HG02852 (cell line): ENCODE results near the gene KLHDC1.
"Not testable (repeated sequence)": the region's sequence is repeated elsewhere in the genome, so short reads cannot be mapped to it uniquely, and the experiment has no call there.

Experiments
- ATAC-seq: cut with Tn5 transposase; IDR thresholded peaks from one replicate; pipeline ENCODE4 v1.9.1; 2021; ENCODE audit warnings: mild to moderate bottlenecking, moderate library complexity; ENCODE audit not compliant: unreplicated experiment

Gene KLHDC1, protein sequence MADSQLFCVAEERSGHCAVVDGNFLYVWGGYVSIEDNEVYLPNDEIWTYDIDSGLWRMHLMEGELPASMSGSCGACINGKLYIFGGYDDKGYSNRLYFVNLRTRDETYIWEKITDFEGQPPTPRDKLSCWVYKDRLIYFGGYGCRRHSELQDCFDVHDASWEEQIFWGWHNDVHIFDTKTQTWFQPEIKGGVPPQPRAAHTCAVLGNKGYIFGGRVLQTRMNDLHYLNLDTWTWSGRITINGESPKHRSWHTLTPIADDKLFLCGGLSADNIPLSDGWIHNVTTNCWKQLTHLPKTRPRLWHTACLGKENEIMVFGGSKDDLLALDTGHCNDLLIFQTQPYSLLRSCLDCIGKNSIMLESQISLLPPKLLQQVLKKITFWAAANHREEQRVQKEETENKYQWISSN

DNA sequence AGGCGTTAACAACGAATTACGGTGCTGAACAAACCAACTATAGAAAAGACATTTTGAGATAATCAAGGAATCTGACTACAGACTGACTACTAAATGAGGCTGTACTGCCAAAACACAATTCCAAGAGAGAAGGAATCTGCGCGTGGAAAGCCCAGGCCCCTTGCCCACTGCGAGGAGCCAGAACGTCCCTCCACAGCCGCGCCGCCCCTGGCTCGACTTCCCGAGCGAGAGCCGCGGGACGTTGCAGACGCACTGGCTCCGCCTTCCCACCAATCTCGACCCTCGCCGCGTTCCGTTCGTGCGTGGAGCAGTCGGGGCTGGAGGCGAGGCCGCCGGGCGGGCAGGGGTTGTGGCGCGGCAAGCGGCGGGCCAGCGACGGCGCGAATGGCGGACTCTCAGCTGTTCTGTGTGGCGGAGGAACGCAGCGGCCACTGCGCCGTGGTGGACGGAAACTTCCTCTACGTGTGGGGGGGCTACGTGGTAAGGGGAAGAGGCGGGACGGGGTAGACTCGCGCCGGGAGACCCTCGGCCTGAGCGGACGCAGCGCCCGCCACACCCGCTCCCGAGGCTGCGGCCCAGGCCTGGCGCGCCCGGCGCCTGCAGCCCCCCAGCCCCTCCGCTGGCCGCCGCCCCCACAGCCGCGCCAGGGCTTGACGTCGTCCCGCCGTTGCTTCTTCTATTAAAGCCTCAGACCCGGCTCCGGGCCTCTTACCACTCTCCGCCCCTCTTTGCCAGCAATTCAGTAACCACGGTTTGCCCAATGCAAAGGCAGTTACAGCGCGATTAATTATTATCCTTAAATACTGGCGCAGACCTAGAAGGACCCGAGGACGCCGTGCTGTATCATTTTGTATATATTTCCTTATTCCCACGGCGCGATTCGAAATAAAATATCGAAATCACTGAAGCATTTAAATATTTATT lies at the start of gene KLHDC1:
Gene KLHDC1, plus strand, starts transcription at position 310 of the 924 bp plus-strand sequence. Its CDS starts 75 bp downstream, at position 385.
- peak; percentile 70 for ATAC-seq

DNA sequence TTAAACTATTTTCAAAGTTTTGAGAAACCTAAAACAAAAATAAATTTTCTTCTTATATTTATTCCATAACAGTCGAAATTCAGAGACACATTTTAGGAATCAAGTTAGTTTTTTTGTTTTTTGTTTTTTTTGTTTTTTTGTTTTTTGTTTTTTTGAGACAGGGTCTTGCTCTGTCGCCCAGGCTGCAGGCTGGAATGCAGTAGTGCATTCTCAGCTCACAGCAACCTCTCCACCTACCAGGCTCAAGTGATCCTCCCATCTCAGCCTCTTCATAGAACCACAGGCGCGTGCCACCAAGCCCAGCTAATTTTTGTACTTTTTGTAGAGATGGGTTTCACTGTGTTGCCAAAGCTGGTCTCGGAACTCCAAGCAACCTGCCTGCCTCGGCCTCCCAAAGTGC lies 39.4 kb upstream of the KLHDC1 start:
- ATAC-seq = no peak

DNA sequence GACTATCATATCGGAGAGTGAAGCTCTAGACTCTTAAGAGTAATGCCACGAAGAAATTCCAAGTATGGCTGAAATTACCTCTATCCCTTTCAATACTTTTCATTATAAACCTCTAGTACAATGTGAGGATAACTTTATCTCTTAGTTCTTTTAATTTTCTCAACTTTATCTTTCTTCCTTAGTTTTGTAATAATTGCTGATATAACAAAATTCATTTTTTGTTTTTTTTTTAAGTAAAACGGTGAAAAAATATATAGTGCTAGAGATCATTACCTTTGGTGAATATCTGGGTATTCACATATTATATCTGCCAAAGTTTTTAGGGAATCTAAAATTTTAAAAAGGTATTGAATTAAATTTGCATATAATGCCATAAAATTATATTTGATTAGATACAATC lies 38.4 kb upstream of the KLHDC1 start:
- no peak for ATAC-seq

DNA sequence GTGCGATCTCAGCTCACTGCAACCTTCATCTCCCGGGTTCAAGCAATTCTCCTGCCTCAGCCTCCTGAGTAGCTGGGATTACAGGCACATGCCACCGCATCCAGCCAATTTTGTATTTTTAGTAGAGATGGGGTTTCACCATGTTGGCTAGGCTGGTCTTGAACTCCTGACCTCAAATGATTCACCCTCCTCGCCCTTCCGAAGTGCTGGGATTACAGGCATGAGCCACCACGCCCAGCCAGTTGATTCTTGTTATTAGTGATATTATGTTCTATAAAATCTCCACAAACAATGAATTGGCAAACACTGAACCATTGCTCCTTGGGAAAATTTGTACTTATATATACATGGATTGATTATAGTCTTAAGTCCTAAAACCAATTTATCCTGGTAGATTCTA lies 35.4 kb upstream of the KLHDC1 start:
- ATAC-seq = not testable (repeated sequence)

DNA sequence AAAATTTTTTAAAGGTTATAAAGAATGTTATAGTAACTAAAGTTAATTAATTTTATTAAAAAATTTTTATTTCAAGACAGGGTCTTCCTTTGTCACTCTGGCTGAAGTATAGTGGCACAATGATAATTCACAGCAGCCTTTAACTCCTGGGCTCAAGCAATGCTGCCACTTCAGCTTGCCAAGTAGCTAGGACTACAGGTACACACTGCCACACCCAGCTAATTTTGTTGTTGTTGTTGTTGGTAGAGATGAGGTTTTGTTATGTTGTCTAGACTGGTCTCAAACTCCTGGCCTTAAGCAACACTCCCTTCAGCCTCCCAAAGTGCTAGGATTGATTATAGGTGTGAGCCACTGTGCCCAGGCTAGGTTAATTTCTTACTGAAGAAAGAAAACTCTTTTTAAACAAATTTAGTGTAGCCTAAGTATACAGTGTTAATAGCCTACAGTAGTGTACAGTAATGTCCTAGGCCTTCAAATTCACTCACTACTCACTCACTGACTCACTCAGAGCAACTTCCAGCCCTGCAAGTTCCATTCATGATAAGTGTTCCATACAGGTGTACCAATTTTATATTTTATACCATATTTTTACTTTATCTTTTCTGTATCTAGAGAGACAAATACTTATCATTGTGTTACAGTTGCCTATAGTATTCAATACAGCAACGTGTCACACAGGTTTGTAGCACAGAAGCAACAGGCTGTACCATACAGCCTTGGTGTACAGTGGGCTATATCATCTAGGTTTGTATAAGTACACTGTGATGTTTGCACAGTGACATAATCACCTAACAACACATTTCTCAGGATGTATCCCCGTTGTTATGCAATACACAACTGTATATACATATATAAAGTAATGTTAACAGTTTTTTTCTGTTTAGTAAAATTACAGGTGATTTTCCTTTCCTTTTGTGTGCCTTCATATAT lies 33.1 kb upstream of the KLHDC1 start:
- no peak for ATAC-seq

DNA sequence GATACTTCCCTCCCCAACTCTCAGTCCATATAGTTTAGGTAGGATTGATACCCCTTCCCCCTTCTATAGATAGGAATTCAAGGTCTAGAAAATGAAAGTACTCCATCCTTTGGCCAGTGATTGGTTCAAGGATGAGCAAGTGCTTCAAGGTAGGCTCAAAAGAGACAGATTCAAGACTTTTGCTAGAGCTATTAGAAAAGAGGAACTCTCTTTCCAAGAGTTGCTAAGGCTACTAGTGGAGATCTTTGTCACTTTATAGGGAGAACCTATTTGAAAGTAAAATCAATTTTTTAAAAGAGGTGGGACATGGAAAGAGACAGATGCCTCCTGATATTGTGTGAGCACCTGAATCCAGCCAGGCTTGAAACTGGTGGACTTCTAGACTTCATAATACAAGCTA lies 22.4 kb upstream of the KLHDC1 start:
- no peak for ATAC-seq

DNA sequence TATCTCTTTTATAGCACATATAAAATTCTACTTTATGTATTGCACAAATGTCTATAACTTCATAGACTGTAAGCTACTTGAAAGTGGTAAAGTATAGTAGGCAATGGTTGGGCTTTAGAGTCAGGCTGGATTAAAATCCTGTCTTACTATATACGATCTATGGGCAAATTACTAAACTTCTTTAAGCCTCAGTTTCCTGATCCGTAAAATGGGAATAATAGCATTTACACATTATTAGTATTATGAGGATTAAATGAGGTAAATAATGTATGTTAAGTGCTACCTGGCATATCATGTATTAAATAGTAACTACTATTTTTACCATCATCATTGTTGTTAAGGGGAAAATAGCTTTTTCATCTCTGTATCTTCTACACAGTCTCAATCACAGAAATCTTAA lies 19.3 kb upstream of the KLHDC1 start:
- no peak for ATAC-seq

DNA sequence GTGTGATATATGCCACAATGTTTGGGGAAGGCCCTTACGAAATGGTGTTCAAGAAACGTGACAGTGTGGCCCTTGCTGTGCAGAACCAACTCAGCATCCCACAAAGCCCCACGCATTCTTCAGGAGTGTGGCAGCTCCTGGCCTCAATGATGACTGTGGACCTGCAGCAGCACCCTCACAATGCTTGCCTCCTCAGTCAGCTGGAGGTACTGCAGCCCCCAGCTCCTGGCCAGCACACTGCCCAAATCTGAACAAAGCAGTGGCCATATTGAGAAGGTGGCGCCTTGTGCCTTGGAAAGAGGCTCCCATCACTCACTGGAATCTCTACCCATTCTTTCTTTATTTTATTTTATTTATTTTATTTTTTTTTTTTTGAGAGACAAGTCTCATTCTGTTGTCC lies 15.3 kb upstream of the KLHDC1 start:
- ATAC-seq = no peak

DNA sequence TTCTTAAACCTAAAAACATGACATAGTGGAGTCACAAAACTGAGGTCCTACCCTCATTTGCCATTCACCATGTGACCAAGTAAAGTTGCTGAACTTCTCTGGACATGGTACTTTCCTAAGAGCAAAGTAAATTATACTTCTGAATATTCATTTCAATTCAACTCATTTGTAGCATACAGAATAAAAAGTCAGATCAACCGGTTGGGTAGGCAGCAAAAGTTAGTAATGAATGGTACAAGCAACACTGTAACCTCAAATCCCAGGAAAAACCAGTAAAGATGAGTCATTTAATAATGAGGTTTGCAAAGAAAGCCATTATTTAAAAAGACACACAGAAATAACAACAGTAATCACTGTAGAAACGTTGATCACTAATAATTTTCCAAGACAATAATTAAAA lies 13.6 kb upstream of the KLHDC1 start:
- no peak for ATAC-seq

DNA sequence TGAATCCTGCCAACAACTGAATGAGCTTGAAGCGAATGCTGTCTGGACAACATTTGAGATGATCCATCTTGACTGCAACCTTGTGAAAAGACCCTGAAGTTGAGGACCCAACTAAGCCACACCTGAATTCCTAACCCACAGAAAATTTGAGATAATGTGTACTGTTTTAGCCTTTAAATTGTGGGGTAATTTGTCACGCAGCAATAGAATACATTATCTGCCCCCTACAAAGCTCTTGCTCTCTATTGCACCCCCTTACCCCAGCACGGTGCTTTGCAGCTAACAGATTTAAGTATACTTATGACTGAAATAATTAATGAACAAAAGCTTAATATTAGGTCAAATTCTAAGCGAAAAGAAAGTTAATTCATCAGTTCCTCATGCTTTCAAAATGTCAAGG lies 6.5 kb upstream of the KLHDC1 start:
- no peak for ATAC-seq

DNA sequence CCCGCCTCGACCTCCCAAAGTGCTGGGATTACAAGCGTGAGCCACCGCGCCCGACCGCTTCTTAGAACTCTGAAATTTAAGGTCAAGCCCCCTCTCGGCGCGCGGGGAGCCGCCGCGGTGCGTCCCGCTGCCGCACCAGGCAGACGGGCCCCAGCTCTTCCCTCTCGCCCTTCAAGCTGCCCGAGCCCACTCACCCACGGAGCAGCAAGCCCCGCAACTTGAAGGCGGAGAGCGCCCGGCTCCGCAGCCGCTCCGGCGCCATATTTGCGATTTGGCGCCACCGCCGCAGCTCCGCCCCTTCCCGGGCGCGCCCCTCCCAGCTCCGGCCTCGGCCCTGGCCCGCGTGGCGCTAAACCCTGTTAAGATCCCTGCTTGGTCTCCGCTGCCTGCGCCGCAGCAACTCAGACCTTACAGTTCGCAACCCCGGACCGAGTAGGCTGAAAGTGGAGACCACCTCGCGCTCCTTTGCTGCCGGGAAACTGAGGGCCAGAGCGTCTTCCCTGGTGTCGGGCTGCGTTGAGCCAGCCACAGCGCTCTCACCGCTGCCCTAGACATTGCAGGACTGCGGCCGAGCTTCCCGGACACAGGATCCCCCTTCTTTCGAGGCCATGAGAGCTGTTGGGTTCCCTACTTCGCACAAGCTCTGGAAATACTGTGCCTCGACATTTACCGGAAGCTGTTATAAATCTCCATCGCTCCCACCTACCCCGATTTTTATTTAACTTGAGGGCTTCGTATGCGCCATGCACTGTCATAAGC lies 4.8 kb upstream of the KLHDC1 start, which contains the start of gene POLE2:
Gene POLE2, minus strand, starts transcription at position 273 of the 759 bp plus-strand sequence. Its CDS starts 11 bp downstream, at position 262.
- ATAC-seq = peak; percentile 87

DNA sequence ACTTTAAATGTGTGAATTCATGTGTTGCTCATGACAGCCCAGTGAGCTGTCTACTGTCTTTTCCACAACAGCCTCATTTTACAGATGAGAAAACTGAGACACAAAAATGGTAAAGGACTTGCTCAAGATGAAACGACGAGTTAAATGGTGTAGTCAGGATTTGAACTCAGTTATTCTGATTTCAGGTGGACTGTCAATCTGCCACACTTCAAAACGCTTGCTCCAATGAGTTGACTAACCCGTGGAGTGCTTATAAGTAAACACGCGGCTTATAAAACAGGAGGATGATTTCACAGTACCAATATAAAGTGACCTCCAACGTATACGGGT lies 4.3 kb upstream of the KLHDC1 start:
- no peak for ATAC-seq

DNA sequence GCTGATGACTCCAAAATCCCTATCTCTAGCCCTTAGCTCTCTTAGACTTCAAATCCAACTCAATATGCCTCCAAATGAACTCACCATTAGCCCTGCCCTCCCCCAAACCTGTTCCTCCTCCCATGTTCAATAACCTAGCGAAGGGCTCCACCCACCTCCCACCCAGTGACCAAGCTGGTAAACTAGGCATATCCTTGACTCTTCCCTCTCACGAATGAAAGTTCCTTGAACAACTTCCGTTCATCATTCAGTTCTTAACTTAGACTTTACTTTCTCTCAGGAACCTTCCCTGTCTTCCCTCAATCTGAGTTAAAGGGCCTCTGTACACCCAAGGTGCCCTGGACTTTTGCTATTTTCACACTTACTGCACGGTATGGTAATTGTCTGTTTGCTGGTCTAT lies 1.9 kb upstream of the KLHDC1 start:
- no peak for ATAC-seq

DNA sequence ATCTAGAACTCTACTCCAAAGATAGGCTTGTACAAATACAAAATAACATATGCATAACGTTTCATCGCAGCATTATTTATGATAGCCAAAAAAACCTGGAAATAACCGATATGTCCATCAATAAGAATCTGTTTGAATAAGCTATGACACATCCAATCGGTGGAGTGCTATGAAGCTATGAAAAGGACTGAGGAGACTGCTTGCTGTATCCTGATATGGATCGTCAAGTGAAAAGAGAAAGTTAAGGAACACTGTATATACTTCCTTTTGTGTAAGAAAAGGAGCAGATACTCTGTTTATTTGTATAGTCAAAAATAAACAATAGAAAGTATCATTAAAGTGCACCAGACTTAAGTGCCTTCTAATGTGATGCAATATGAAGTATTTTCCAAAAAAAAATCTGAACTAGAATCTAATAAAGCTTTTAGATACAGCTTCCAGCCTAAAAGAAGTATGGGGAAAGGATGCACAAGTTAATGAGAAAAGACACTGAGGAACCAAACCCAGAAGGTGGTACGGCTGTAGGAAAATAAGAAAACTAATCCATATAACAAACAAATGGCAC lies 645 bp upstream of the KLHDC1 start:
- no peak for ATAC-seq

DNA sequence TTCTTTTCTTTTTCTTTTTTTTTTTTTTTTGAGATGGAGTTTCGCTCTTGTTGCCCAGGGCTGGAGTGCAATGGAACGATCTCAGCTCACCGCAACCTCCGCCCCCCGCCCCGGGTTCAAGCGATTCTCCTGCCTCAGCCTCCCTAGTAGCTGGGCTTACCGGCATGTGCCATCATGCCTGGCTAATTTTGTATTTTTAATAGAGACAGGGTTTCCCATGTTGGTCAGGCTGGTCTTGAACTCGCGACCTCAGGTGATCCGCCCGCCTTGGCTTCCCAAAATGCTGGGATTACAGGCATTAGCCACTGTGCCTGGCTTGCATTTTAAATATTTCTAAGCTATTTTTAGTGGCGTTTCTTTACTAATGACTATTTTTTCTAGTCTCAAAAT lies 810 bp downstream of the KLHDC1 start:
- not testable (repeated sequence) for ATAC-seq

DNA sequence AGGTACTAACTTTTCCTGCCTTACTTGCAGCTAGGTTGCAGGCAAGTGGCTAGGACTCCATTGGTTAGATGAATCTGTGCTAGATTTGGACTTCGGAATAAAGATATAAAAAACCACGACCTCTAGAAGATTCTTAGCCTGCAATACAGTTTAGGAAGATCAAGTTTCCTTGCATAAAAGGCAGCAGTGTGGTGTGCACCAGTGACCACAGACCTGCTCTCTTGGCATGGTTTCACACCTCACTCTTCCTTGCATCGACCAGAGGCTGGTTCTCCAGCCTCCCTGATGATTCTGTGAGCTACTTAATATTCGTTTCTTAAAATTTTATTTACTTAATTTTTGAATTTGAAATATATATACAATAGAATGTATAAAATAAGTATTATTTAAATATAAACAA lies 9.8 kb downstream of the KLHDC1 start:
- ATAC-seq = no peak

DNA sequence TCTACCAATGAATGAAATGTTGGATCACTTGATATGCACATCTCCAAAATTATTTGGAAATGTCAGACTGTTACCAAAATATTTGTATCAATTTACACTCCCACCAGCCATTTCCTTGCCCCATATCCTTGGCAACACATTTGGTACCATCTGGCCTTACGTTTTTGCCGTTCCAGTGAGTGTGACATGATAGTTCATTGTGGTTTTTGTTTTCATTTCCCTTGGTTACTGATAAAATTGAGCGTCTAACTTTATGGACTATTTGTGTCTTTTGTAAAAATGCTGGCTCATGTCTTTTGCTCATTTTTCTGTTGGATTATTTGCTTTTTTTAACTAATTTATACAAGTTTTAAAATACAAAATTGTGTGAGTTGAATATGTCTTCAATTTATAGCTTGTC lies 11.0 kb downstream of the KLHDC1 start:
- no peak for ATAC-seq

DNA sequence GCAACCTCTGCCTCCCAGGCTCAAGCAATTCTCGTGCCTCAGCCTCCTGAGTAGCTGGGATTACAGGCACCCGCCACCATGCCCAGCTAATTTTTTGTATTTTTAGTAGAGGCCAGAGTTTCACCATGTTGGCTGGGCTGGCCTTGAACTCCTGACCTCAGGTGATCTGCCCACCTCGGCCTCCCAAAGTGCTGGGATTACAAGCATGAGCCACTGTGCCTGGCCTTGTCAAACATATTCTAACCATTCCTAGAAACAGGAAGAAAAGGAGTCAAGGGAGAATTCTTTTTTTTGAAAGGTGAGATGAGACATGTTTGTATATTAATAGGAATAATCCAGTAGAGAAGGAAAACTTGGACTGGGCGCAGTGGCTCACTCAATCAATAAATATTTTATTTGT lies 11.6 kb downstream of the KLHDC1 start:
- not testable (repeated sequence) for ATAC-seq

DNA sequence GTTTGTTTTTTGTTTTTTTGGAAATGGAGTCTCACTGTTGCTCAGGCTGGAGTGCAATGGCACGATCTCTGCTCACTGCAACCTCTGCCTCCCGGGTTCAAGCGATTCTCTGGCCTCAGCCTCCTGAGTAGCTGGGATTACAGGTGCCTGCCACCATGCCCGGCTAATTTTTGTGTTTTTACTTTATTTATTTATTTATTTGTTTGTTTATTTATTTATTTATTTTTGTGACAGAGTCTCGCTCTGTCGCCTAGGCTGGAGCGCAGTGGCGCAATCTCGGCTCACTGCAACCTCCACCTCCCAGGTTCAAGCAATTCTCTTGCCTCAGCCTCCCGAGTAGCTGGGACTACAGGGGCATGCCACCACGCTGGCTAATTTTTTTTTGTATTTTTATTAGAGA lies 18.1 kb downstream of the KLHDC1 start:
- not testable (repeated sequence) for ATAC-seq

DNA sequence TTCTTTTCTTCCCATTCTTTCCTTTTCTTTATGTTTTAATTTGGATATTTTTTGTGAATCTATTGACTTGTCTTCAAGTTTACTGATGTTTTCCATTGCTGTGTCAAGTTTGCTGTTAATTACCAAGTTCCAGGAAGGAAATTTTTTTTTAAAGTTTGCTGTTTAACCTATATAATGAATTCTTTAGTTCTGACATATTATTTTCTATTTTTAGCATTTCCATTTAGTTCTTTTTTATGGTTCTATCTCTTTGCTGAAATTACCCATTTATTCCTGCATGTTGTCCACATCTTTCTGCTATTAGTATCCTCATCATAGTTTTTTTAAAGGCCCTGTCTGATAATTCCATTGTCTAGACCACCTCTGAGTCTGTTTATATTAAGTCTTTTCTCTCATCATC lies 27.8 kb downstream of the KLHDC1 start:
- no peak for ATAC-seq
